ES-I3 (cell line): ENCODE results near the gene FIBCD1.

Experiments
- H3K36me3 ChIP-seq: 2 replicates; pipeline ENCODE4 v1.6.1; 2013; ENCODE audit warnings: mild to moderate bottlenecking, low read length, control low read depth, moderate library complexity; ENCODE audit not compliant: insufficient read depth
- H3K4me1 ChIP-seq: 2 replicates; pipeline ENCODE4 v1.6.1; 2013; ENCODE audit warnings: mild to moderate bottlenecking, control low read depth, low read length; ENCODE audit not compliant: insufficient read depth
- H3K9ac ChIP-seq: 2 replicates; pipeline ENCODE4 v1.6.1; 2013; ENCODE audit warnings: low read depth, mild to moderate bottlenecking, low read length, moderate library complexity
- H3K9me3 ChIP-seq: 2 replicates; pipeline ENCODE4 v1.6.1; 2013; ENCODE audit warnings: mild to moderate bottlenecking, low read length, moderate library complexity; ENCODE audit not compliant: control insufficient read depth, insufficient read depth

The FIBCD1 gene

GRCh38 chr9:130890870-130891687, 48.0 kb downstream of the FIBCD1 start:
- Histone ChIP-seq H3K9ac (no peak overlapping the region), H3K9me3 (no peaks in the 10 kb centered on the region), H3K36me3 (peaks cover 9% of the 10 kb centered on the region; the same call in 1 of the 2 replicates), H3K4me1 (no peaks in the 10 kb centered on the region)

GRCh38 chr9:130890124-130890523, 48.9 kb downstream of the FIBCD1 start:
- Histone ChIP-seq H3K36me3 (peaks cover 12% of the 10 kb centered on the region; the same call in 1 of the 2 replicates), H3K9me3 (no peaks in the 10 kb centered on the region), H3K4me1 (no peaks in the 10 kb centered on the region), H3K9ac (no peak overlapping the region)

GRCh38 chr9:130888146-130888885, 50.7 kb downstream of the FIBCD1 start:
- Histone ChIP-seq H3K36me3 (peaks cover 17% of the 10 kb centered on the region), H3K9me3 (no peaks in the 10 kb centered on the region), H3K4me1 (no peaks in the 10 kb centered on the region), H3K9ac (no peak overlapping the region)

- Histone ChIP-seq H3K9ac (no peak overlapping the region), H3K9me3 (no peaks in the 10 kb centered on the region), H3K36me3 (peaks cover 17% of the 10 kb centered on the region), H3K4me1 (no peaks in the 10 kb centered on the region)
Measured at GRCh38 chr9:130887494-130888144, 51.4 kb downstream of the FIBCD1 start.

- H3K9me3 ChIP-seq: no peaks in the 10 kb centered on the region
- H3K4me1 ChIP-seq: no peaks in the 10 kb centered on the region
- no peak overlapping the region for H3K9ac ChIP-seq
- peaks cover 17% of the 10 kb centered on the region for H3K36me3 ChIP-seq
Measured at GRCh38 chr9:130886981-130887380, 52.1 kb downstream of the FIBCD1 start.

GRCh38 chr9:130885484-130886375, 53.3 kb downstream of the FIBCD1 start:
- H3K9me3 ChIP-seq: no peaks in the 10 kb centered on the region
- H3K9ac ChIP-seq: no peak overlapping the region
- peaks cover 22% of the 10 kb centered on the region for H3K36me3 ChIP-seq
- no peaks in the 10 kb centered on the region for H3K4me1 ChIP-seq

- Histone ChIP-seq H3K9me3 (no peaks in the 10 kb centered on the region), H3K36me3 (peaks cover 27% of the 10 kb centered on the region), H3K4me1 (no peaks in the 10 kb centered on the region), H3K9ac (no peak overlapping the region)
Measured at GRCh38 chr9:130884542-130885483, 54.2 kb downstream of the FIBCD1 start.

GRCh38 chr9:130884111-130884531, 54.9 kb downstream of the FIBCD1 start:
- peaks cover 33% of the 10 kb centered on the region for H3K36me3 ChIP-seq
- no peaks in the 10 kb centered on the region for H3K9me3 ChIP-seq
- H3K4me1 ChIP-seq: no peaks in the 10 kb centered on the region
- no peak overlapping the region for H3K9ac ChIP-seq

GRCh38 chr9:130883479-130883878, 55.6 kb downstream of the FIBCD1 start:
- Histone ChIP-seq H3K9ac (no peak overlapping the region), H3K4me1 (no peaks in the 10 kb centered on the region), H3K36me3 (peaks cover 37% of the 10 kb centered on the region), H3K9me3 (no peaks in the 10 kb centered on the region)

GRCh38 chr9:130882696-130883225, 56.3 kb downstream of the FIBCD1 start:
- H3K9ac ChIP-seq: no peak overlapping the region

GRCh38 chr9:130881516-130881915, 57.5 kb downstream of the FIBCD1 start:
- Histone ChIP-seq H3K9ac (no peak overlapping the region), H3K9me3 (no peaks in the 10 kb centered on the region), H3K36me3 (peaks cover 38% of the 10 kb centered on the region), H3K4me1 (no peaks in the 10 kb centered on the region)

More at GRCh38 chr9:130882696-130883225, 56.3 kb downstream of the FIBCD1 start:
- Histone ChIP-seq H3K9me3 (no peaks in the 10 kb centered on the region), H3K4me1 (no peaks in the 10 kb centered on the region), H3K36me3 (peaks cover 41% of the 10 kb centered on the region)

GRCh38 chr9:130880599-130881220, 58.3 kb downstream of the FIBCD1 start:
- no peak overlapping the region for H3K9ac ChIP-seq
- no peaks in the 10 kb centered on the region for H3K9me3 ChIP-seq
- no peaks in the 10 kb centered on the region for H3K4me1 ChIP-seq
- peaks cover 37% of the 10 kb centered on the region for H3K36me3 ChIP-seq
